ENCODE results near the gene APOO. TPM values are rescaled to one million over a fixed set of nuclear protein-coding genes. Genes with fewer than 3 reads are reported as not detected.

The APOO gene
- total RNA-seq, 3 donors from 2014 or later (not counting 1 experiment from before 2014, with no cell fraction given) = 8.8 to 13.0 (median 10.0) TPM

DNA sequence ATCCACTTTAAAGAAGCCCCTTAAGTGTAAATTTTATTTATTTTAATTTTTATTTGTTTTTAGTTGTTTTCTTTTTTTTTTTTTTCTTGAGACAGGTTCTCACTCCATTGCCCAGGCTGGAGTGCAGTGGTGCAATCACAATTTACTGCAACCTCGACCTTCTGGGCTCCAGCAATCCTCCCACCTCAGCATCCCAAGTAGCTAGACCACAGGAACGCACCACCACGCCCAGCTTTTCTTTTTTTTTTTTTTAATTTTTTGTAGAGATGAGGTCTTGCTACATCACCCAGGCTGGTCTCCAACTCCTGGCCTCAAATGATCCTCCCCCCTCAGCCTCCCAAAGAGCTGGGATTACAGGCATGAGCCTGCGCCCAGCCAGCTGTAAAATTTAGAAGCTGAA lies 118.8 kb downstream of the APOO start:
- ATAC-seq (no peak), DNase-seq (no peak)
- intact Hi-C loops (cut with micrococcal nuclease) = loop anchor here (10.0 kb wide), 1 partner anchor 124 kb away; the partner anchor contains the start of gene PRDX4
- Histone ChIP-seq H3K9me3 (ENCODE audit: control insufficient read depth, insufficient read depth, low read length) (no peaks in the 10 kb centered on the region), H3K27me3 (ENCODE audit: control insufficient read depth, insufficient read depth, low read length) (no peaks in the 10 kb centered on the region), H3K27ac (ENCODE audit: low read length) (no peak overlapping the region), H3K4me3 (ENCODE audit: low read length) (no peak overlapping the region), H3K36me3 (ENCODE audit: control insufficient read depth, insufficient read depth, low read length) (peaks cover 10% of the 10 kb centered on the region), H3K4me1 (ENCODE audit: control insufficient read depth, insufficient read depth, low read length) (peaks cover 5% of the 10 kb centered on the region)
- Mint-ChIP-seq H3K9me3 (no peaks in the 10 kb centered on the region), H3K27ac (no peak overlapping the region), H3K36me3 (no peaks in the 10 kb centered on the region), H3K4me3 (no peak overlapping the region), H3K27me3 (ENCODE audit: low read depth in 2 of 2) (no peaks in the 10 kb centered on the region), H3K4me1 (peaks cover 12 to 17% of the 10 kb centered on the region in 2 donors)
- 100% methylated on average over 1 of the region's 4 CpGs for WGBS (ENCODE audit: insufficient coverage)
- TF ChIP-seq, protein P1, sequence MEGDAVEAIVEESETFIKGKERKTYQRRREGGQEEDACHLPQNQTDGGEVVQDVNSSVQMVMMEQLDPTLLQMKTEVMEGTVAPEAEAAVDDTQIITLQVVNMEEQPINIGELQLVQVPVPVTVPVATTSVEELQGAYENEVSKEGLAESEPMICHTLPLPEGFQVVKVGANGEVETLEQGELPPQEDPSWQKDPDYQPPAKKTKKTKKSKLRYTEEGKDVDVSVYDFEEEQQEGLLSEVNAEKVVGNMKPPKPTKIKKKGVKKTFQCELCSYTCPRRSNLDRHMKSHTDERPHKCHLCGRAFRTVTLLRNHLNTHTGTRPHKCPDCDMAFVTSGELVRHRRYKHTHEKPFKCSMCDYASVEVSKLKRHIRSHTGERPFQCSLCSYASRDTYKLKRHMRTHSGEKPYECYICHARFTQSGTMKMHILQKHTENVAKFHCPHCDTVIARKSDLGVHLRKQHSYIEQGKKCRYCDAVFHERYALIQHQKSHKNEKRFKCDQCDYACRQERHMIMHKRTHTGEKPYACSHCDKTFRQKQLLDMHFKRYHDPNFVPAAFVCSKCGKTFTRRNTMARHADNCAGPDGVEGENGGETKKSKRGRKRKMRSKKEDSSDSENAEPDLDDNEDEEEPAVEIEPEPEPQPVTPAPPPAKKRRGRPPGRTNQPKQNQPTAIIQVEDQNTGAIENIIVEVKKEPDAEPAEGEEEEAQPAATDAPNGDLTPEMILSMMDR (IDR thresholded peaks at IDR 0.05) = no peak

DNA sequence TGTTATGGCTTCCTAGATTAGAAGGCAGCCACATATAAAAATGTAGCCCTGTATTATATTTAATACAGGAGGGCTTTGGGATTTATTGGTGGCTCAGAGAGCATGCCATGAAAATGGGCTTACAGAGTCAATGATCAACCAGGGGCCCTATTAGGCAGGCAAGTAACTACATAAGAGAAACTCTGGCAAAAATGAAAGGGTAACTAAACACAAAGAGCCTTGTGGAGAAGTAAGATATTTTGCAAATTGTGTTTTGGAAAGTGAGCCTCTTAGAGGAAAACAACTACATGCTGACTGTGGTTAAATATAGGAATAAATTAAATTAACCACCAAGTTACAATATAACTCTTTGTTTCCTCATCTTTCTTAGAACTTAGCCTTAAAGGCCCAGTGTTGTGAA lies 119.2 kb downstream of the APOO start:
- peaks cover 5% of the 10 kb centered on the region for H3K4me1 ChIP-seq (ENCODE audit: control insufficient read depth, insufficient read depth, low read length)
- no peak overlapping the region for H3K27ac Mint-ChIP-seq
- TF ChIP-seq, protein P1 (IDR thresholded peaks at IDR 0.05) = no peak
- DNase-seq (no peak), ATAC-seq (no peak)
- H3K4me1 Mint-ChIP-seq = peaks cover 12 to 20% of the 10 kb centered on the region in 2 donors
- H3K4me3 ChIP-seq (ENCODE audit: low read length) = no peak overlapping the region
- H3K27me3 Mint-ChIP-seq (ENCODE audit: low read depth in 2 of 2) = no peaks in the 10 kb centered on the region
- intact Hi-C loops (cut with micrococcal nuclease) = loop anchor here (10.0 kb wide), 1 partner anchor 124 kb away; the partner anchor contains the start of gene PRDX4
- H3K36me3 Mint-ChIP-seq = no peaks in the 10 kb centered on the region
- H3K27me3 ChIP-seq (ENCODE audit: control insufficient read depth, insufficient read depth, low read length) = no peaks in the 10 kb centered on the region
- H3K36me3 ChIP-seq (ENCODE audit: control insufficient read depth, insufficient read depth, low read length) = peaks cover 10% of the 10 kb centered on the region
- H3K9me3 ChIP-seq (ENCODE audit: control insufficient read depth, insufficient read depth, low read length) = no peaks in the 10 kb centered on the region
- H3K27ac ChIP-seq (ENCODE audit: low read length) = no peak overlapping the region
- H3K4me3 Mint-ChIP-seq = no peak overlapping the region
- H3K9me3 Mint-ChIP-seq = no peaks in the 10 kb centered on the region

DNA sequence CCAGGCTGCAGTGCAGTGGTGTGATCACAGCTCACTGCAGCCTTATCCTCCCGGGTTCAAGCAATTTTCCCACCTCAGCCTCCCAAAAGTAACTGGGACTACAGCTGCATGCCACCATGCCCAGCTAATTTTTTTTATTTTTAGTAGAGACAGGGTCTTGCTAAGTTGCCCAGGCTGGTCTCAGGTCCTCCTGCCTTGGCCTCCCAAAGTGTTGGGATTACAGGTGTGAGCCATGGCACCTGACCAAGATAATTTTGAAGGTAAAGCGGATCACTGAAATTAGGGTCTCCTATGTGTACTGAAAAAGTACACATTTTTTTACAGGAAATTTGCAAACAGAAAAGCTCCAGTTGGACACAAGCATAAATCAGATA lies 120.0 kb downstream of the APOO start:
- H3K4me1 ChIP-seq (ENCODE audit: control insufficient read depth, insufficient read depth, low read length) = peaks cover 5% of the 10 kb centered on the region
- H3K27ac ChIP-seq (ENCODE audit: low read length) = no peak overlapping the region
- Mint-ChIP-seq H3K36me3 (no peaks in the 10 kb centered on the region), H3K27me3 (ENCODE audit: low read depth in 2 of 2) (no peaks in the 10 kb centered on the region), H3K9me3 (no peaks in the 10 kb centered on the region), H3K27ac (no peak overlapping the region), H3K4me3 (no peak overlapping the region), H3K4me1 (peaks cover 14 to 22% of the 10 kb centered on the region in 2 donors)
- H3K36me3 ChIP-seq (ENCODE audit: control insufficient read depth, insufficient read depth, low read length) = peaks cover 10% of the 10 kb centered on the region
- no peaks in the 10 kb centered on the region for H3K9me3 ChIP-seq (ENCODE audit: control insufficient read depth, insufficient read depth, low read length)
- 100% methylated on average over 2 of the region's 2 CpGs for WGBS (ENCODE audit: insufficient coverage)
- H3K27me3 ChIP-seq (ENCODE audit: control insufficient read depth, insufficient read depth, low read length) = no peaks in the 10 kb centered on the region
- no peak overlapping the region for H3K4me3 ChIP-seq (ENCODE audit: low read length)
- intact Hi-C loops (cut with micrococcal nuclease) = loop anchor here (10.0 kb wide), 1 partner anchor 123 kb away; the partner anchor contains the start of gene PRDX4
- ATAC-seq (no peak), DNase-seq (no peak)
- TF ChIP-seq, protein P1 (IDR thresholded peaks at IDR 0.05) = no peak

DNA sequence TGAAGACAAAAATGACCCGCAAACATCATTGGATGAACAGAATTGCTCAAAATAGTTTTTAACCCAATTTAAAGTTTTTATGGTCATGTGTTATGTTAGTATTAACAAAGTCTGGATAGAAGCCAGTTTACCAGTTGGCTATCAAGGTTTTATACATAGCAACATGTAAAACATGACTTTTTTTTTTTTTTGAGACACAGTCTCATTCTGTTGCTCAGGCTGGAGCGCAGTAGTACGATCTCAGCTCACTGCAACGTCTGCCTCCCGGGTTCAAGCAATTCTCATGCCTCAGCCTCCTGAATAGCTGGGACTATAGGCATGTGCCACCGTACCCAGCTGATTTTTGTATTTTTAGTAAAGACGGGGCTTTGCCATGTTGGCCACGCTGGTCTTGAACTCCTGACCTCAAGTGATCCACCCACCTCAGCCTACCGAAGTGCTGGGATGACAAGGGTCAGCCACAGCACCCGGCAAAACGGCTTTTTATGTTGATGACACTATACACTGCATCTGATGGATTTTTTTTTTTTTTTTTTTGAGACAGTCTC lies 121.4 kb downstream of the APOO start:
- ATAC-seq (no peak), DNase-seq (no peak)
- Histone ChIP-seq H3K4me3 (ENCODE audit: low read length) (no peak overlapping the region), H3K4me1 (ENCODE audit: control insufficient read depth, insufficient read depth, low read length) (peaks cover 13% of the 10 kb centered on the region), H3K9me3 (ENCODE audit: control insufficient read depth, insufficient read depth, low read length) (no peaks in the 10 kb centered on the region), H3K27me3 (ENCODE audit: control insufficient read depth, insufficient read depth, low read length) (no peaks in the 10 kb centered on the region), H3K36me3 (ENCODE audit: control insufficient read depth, insufficient read depth, low read length) (peaks cover 10% of the 10 kb centered on the region), H3K27ac (ENCODE audit: low read length) (no peak overlapping the region)
- H3K9me3 Mint-ChIP-seq = no peaks in the 10 kb centered on the region
- no peaks in the 10 kb centered on the region for H3K36me3 Mint-ChIP-seq
- no peak overlapping the region for H3K4me3 Mint-ChIP-seq
- H3K27ac Mint-ChIP-seq = no peak overlapping the region
- WGBS (ENCODE audit: insufficient coverage) = 83% methylated on average over 6 of the region's 11 CpGs
- H3K4me1 Mint-ChIP-seq = peaks cover 24 to 33% of the 10 kb centered on the region in 2 donors
- no peaks in the 10 kb centered on the region for H3K27me3 Mint-ChIP-seq (ENCODE audit: low read depth in 2 of 2)
- intact Hi-C loops (cut with micrococcal nuclease) = loop anchor here (10.0 kb wide), 1 partner anchor 122 kb away; the partner anchor contains the start of gene PRDX4
- TF ChIP-seq, protein P1 (IDR thresholded peaks at IDR 0.05) = no peak
